Epithelial cell of esophagus (primary cell): Measurements from ENCODE around the gene SSU72.

Source experiments
- DNase-seq: peaks from one replicate; pipeline ENCODE4 v3.0.0; 2010; ENCODE audit warnings: low read depth
- H3K4me3 ChIP-seq: 2 replicates; pipeline ENCODE4 v1.5.1; 2011; ENCODE audit warnings: mild to moderate bottlenecking, low read length, control low read depth
- TF ChIP-seq, protein P1 (sequence below): IDR thresholded peaks from 2 replicates; pipeline ENCODE4 v1.5.1; 2011; ENCODE audit warnings: low read depth, mild to moderate bottlenecking, low read length, control low read depth, inconsistent platforms; ENCODE audit not compliant: insufficient read depth; ENCODE audit errors: missing control alignments

The SSU72 gene

DNA sequence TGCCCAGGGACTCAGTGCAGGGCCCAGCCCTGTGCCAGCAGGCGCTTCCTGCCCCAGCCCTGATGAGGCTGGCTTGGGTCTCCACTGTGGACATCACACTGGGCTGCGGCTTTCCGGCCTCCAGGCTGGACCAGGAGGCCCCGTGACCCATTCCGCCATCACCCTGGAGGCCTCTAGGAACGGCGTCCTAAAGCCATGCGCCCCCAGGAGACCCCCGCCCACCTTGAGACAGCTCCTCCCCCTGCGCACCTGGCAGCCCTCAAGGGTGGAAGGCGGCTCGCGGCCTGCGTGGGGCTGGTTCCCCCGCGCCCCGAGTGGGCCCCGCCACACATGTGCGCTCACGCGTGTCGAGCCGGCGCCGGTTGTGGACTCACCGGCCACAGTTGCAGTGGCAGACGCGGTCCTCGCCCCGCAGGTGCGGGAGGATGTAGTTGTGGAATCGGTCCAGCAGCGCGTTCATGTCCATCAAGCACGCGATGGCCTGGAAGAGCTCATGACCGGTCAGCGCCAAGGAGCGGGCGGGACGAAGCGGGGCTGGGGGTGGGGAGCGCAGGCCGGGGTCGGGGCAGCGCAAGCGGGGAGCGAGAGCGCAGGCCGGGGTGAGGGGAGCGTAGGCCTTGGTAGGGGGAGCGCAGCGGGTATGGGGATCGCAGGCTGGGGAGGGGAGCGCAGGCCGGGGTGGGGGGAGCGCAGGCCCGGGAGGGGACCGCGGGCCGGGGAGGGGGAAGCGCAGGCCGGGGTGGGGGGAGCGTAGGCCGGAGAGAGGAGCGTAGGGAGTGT, 35.2 kb downstream of the SSU72 start:
- TF ChIP-seq, protein P1, sequence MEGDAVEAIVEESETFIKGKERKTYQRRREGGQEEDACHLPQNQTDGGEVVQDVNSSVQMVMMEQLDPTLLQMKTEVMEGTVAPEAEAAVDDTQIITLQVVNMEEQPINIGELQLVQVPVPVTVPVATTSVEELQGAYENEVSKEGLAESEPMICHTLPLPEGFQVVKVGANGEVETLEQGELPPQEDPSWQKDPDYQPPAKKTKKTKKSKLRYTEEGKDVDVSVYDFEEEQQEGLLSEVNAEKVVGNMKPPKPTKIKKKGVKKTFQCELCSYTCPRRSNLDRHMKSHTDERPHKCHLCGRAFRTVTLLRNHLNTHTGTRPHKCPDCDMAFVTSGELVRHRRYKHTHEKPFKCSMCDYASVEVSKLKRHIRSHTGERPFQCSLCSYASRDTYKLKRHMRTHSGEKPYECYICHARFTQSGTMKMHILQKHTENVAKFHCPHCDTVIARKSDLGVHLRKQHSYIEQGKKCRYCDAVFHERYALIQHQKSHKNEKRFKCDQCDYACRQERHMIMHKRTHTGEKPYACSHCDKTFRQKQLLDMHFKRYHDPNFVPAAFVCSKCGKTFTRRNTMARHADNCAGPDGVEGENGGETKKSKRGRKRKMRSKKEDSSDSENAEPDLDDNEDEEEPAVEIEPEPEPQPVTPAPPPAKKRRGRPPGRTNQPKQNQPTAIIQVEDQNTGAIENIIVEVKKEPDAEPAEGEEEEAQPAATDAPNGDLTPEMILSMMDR = no peak
- H3K4me3 ChIP-seq = no peak overlapping the region
- no peak for DNase-seq

DNA sequence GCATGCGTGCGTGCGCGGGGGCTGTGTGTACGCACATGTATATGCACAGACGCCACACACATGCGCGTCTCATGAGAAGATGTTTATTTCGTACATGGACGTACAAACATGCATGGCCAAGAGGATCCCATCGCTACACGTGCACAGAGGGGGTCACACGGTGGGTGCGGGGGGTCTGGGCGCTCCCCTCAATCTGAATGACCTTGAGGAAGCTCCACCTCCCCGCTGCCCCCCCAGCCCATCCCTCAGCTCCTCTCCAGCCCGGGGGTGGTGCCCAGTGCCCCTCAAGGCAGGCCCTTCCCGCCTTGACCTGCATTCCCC, 35.7 kb downstream of the SSU72 start:
- TF ChIP-seq, protein P1 = no peak
- no peak overlapping the region for H3K4me3 ChIP-seq
- no peak for DNase-seq

DNA sequence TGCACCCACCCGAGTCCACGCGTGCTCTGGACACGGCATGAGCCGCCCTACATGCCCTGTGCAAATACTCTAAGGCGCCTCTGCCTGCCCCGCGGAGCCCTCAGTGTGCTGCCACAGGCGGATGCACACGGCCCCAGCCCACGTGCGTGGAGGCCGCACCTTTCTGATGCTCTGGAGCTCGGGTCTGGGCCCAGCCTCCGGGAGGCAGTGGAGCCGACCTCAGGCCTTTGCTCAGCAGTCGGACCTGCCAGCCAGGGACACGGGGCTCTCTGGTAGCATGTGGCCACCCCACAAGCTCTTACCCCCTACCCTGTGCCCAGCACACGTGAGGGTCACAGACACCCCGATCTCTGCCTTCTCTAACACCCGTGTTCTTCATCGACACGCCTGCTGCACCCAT, 36.3 kb downstream of the SSU72 start:
- TF ChIP-seq, protein P1 = no peak
- H3K4me3 ChIP-seq = no peak overlapping the region

DNA sequence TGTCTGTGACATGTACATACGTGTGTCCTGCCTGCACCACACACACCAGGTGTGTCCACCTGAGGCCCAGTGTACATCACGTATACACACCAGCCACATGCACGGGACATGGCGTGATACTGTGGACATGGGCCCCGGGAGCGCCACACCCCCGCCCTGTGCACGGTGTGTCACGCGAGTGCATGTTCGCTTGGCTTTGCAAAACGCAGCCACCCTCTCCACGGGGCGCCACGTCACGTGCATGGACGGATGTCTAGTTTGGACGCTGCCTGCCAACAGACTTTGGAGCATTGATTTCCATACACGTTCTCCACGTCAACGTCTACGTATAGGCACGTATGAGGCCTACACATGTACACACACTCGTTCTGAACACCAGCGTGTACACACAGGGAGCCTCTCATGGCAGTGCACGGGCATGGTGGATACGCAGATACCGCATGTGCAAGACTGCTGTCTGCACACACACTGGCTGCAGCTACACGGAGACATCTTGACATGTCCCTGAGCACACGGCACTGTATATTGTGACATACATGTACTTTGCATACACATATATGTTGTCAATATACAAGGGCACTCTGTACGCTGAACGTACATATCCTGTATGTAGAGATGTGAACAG, 36.9 kb downstream of the SSU72 start:
- H3K4me3 ChIP-seq = no peak overlapping the region
- DNase-seq = no peak

More for the DNA sequence above, 36.3 kb downstream of the SSU72 start:
- no peak for DNase-seq

DNA sequence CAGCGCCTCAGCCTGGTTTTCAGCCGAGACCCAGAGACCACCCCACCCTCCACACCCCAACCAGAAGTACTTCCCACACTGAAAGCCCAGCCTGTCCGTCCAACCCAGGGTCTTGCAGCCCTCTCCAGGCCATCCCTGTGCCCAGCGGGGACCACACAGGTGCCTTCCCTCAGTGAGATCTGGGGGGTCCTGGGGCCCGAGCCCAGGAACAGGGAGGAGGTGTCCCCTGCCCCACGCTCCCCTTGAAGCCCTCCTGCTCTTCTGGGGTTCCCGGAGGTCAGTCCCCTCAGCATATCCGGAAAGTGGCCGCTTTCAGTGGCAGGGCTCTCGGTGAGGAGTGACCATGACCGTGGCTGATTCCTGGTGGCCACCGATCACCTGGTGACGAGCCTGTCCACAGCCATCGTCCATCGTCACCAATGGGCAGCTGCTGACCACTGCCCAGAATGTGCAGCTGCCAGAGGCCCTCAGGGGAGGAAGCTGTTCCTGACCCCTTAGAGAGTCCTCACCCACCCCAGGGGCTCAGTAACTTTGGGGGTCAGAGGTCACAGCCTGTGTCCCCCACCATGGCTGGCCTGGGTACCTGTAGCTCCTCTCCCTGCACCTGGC, 37.6 kb downstream of the SSU72 start:
- no peak for DNase-seq
- H3K4me3 ChIP-seq = no peak overlapping the region
- TF ChIP-seq, protein P1 = no peak

More for the DNA sequence above, 36.9 kb downstream of the SSU72 start:
- TF ChIP-seq, protein P1 = no peak

DNA sequence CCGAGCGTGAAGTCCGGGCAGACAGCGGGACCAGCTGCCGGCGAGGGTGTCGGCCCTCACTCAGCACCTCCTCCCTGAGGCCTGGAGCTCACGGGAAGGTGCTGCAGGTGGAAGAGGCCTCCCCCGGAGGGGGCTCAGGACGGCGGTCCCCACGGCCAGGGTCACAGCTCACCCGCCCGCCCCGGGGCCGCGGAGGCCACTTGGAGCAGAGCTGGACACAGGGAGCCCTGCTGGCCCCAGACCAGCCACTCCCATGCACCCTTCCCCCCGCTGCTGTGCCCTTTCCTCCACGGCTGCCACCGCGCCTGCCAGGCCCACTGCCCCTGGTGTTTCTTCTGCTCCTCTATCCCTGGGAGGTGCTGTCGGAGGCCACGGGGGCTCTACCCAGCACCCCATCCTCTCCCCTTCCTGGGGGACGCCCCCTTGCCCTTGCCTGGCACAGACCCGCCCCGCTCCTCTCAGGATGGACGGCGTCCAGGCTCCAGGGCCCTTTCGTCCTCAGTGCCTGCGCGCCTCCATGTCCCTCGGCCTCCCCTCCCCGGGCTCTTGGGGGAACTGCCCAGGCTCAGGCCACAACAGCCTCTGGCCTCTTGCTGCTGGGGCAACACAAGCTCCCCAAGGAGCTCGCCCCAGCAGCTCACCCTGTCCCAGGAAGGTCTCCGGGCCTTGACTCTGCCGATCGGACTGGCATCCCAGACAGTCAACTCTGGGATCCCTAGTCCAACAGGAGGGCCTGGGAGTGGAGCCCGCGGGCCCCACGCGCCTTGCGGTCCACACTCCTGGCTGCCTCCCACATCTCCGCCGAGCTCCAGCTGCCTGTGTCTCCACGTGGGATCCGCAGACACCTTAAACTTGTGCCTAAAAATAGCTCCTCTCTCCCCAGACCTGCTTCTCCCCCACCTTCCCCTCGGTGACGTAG, 38.4 kb downstream of the SSU72 start:
- TF ChIP-seq, protein P1 = no peak
- no peak for DNase-seq
- H3K4me3 ChIP-seq = no peak overlapping the region
